HL-60/S4 treated with phorbol 12-myristate 13-acetate at 8.2 ng/mL for 4 days and 3 days (cell line): ENCODE data around the gene CLTCL1.
"Not testable (repeated sequence)": the region's sequence is repeated elsewhere in the genome, so short reads cannot be mapped to it uniquely, and the experiment has no call there.

Experiments used
- in situ Hi-C: fragments of 300-500 bp; cut with MboI; formaldehyde crosslinking; loops from 2 replicates; pipeline ENCODE4 v1.15.0; 2022; ENCODE audit warnings: low sequenced_read_pairs

CLTCL1 gene

GRCh38 chr22:19177164-19178064, 114.1 kb downstream of the CLTCL1 start:
- in situ Hi-C loops: no loop called here

GRCh38 chr22:19176732-19177131, 114.8 kb downstream of the CLTCL1 start:
- in situ Hi-C loops: no loop called here

GRCh38 chr22:19176175-19176643, 115.3 kb downstream of the CLTCL1 start:
- in situ Hi-C loops: no loop called here

DNA sequence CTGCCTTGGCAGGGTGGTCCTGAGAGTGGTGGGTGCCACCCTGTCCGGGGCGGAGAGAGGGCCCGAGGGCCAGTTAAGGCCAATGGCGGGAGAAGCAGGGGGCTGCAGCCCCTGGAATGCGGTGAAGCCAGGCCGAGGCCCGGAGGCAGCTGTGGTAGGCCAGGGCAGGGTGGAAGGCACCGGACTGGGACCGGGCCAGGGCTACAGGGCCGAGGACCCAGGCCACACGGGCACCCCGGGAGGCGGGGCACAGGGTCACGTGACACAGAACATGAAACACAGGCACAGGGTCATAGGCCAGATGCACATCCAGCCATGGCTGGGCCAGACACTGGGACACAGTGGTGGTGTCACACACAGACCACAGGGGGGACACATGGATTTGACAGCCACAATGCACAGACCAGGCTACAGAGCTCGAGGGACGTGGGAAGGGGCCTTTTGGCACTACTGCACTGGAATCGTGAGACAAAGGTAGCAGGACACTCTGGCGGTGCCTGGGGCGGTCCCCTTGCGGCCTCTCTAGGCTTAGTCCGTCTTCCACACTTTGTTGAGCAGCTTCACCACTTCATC, 115.8 kb downstream of the CLTCL1 start:
- in situ Hi-C loops: no loop called here

DNA sequence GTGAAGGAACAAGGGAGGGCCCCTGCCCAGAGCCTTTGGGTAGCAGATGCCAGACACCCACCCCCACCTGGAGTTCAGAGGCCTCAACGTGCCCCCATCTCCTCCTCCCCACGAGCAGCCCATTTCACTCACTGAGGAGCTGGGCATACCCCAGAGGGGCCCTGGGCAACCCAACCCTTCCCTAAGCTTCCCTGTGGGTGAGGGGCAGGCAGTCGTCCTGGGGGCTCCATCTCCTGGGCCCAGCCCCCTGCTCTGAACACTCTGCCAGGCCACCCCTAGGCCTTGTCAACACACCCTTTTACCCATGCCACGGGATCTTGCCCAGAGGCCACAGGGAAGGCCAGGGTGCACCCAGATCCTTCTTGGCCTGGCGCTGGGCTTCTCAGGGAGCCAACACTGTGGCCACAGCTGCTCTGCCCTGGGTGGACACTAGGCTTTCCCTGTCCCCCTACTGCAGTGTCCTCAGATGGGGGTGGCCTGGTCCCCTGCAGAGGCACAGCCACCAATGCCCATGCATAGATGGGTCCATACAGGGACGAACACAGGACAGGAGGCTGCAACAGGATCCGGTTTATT, 116.4 kb downstream of the CLTCL1 start:
- in situ Hi-C loops: no loop called here

DNA sequence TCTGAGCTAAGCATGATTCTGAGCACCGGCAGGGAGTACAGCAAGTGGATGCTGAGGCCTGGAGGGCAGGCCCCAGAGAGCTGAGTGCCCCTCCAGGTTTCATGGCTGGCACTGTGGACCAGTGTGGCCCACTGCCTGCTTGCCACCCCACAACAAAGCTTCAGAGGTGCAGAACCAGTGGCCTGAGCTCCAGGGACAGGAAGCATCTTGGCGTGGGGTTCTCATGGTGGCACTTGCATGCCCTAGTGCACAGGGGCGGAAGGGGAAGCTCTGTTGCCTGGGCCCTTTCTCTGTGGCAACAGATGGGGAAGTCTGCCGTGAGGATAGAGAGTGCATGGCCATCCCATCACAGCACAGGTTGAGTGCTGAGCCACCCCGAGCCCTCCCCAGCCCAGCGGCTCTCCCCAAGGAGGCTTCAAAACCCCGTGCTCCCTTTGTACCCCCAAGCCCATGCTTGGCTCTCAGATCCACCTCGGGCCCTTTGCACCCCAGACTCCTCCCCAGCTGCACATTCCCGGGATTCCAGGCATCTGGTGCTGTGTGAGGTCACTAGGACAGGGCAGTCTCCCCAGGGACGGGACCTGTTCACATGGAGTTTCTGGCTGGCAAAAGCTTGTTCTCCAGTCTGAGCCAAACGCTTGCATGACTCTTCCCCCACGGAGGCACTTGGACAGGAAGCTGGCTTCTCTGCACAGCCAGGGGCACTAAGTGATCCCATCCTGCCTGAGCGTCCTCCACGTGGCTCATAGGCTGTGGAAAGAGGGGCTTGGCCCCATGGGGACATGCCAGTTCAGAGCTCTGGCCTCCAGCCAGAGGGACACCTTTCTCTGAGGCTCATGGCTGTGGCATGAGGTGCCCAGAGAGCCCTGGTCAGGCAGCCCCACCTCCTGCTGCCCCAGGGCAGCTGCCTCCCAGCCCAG, 117.2 kb downstream of the CLTCL1 start:
- in situ Hi-C loops: no loop called here

DNA sequence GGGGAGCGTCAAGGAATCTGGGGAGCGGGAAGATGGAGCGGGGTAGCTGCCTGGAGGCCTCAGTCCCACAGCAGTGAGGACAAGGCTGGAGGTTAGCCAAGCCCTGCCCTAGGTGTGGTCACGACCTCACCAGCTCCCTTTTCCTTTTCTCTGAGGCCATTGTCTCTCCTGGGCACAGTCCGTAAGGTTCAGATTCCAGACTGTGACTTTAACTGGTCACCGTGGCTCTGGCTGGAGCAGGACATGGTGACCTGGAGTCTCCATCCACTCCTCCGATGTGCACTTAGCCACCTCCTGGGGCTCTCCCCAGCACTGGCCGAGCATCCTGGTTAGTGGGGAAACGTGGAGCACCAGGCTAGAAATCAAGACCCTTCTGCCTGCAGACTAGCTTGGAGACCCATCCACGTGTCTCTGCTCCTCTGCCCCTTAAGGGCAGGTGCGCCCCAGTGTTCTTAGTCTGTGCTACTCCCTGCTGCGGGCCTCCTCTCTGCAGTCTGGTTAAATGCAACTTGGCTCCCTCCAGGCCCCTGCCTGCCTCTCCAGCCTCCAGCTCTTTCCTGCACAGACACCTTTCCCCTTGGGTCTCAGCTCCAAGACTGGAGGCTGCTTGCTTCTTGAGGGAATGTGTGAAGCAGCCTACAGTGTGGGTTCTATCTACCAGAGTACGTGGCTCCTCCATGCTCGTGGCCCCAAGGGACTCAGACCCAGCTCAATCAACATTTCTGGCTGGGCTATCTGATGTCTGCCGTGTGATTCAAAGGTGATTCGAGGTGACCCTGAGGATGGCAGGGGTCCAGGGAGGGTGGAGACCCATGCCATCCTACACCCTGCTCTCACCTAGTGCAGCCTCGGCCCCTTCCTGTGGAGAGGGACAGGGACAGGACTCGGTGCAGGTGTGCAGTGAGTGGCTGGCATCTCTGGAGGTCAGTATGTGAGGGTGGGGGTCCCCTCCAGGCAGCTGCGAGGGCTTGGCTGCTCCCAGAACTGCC, 118.2 kb downstream of the CLTCL1 start:
- in situ Hi-C loops: no loop called here

DNA sequence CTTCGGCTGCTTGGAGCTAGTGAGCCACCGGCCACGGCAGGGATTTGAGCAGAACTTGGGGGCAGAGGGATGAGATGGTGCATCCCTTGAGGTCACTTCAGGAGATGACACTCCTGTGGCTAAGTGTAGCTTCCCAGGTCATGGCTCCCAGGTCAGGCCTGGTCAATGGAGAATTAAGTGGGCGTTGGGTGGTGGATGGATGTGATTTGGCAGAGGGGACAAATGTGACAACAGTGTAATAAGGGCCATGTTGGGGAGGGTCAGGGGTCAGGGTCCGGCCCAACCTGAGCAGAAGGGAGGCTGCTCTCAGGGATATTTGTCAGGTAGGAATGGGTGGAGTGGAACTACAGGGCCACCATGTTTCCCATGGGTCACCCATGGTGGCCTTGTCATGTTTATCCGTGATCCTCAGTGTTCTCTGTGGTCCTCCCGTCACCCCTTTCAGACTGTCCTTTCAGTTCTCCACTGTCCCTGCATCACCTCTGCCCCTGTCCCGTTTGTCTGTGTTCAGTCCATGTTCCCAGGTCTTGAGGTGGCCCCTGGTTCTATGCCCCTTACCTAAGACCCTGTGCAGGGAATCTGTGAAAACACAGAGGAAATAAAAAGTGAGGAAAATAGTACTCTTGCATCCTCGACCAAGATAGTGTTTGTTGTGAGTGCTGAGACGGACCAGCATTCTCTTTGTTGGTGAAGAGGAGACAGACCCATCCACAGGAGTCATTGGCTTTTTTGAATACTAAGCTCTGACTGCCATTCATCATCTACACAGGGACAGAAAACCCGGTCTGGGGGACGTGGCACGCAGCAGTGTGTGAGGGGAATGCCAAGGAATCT, 119.1 kb downstream of the CLTCL1 start:
- in situ Hi-C loops: no loop called here

- in situ Hi-C loops: no loop called here
Observed at GRCh38 chr22:19169947-19170318, 121.6 kb downstream of the CLTCL1 start.

GRCh38 chr22:19169002-19169946, 122.2 kb downstream of the CLTCL1 start:
- in situ Hi-C loops: no loop called here

DNA sequence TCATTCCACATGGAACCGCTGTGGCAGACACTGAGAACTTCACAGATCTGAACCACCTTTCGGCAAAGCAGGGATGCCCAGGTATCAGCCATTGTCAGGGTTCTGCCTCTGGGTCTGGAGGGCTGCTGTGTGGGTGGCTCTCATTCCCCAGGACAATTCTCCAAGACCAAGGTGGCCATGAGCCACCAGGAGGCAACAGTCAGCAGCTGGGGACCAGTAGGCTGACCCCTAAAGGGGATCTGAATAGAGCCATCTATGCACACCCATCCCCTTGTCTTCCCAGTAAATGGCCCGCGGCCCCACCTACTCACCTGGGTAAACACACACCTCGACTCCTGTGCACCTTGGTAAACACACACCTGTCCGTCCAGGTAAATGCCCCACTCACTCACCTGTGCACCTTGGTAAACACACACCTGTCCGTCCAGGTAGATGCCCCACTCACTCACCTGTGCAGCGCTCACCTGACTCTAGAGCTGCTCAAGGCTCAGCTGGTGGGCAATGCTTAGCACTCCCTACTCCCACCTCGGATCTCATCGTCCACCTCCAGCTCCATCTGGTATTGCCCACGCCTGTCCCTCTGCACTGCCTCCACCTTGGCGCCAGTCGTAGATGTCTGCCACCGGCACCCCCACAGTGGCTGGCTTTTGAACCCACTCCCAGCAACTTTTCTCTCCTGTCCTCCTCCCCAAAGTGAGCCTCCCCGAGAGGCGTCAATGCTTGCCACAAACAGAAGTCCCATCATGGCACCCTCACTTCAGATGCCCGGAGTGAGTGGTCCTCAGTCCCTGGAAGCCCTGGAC, 123.2 kb downstream of the CLTCL1 start:
- in situ Hi-C loops: no loop called here

DNA sequence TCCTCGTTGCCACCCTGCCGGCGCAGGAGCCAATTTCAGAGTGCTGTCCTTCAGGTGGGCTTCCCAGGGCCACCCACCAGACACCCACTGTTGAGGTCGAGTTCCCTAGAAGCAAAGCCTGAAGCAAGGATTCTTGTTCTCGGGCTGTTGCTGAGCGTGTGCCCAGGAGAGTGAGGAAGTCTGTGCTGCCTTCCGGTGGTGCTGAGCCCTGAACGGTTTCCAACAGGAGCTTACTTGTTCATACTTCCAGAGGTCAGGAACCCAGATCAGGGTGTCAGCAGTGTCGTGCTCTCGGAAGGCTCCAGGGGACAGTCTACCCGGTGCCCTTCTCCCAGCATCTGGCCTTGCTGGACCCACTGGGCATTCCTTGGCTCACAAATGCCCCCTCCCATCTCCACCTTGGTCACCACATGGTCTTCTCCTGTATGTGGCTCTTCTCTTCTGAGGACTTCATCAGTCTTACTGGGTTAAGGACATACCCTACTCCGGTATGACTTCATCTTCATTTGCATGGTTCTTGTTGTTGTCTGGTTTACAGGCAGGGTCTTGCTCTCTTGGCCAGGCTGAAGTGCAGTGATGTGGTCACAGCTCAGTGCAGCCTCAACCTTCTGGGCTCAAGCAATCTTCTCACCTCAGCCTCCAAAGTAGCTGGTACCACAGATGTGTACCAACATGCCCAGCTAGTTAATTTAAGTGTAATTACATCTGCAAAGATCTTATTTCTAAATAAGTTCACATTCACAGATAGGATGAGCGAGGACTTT, 124.2 kb downstream of the CLTCL1 start:
- in situ Hi-C loops: no loop called here

- in situ Hi-C loops: no loop called here
Observed at GRCh38 chr22:19166421-19166820, 125.1 kb downstream of the CLTCL1 start.

DNA sequence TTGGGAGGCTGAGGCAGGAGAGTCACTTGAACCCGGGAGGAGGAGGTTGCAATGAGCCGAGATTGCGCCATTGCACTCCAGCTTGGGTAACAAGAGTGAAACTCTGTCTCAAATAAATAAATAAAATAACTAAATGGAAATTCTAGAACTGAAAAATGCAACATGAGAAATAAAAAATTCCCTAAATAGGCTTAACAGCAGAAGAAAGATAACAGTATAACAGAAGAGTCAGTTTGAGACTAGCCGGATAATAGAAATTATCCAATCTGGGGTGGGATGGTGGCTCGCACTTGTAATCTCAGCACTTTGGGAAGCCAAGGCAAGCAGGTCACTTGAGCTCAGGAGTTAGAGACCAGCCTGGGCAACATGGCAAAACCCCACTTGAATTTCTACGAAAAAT, 127.1 kb downstream of the CLTCL1 start:
- in situ Hi-C loops: no loop called here

- in situ Hi-C loops: not testable (repeated sequence)
Observed at GRCh38 chr22:19158649-19159048, 132.9 kb downstream of the CLTCL1 start.

DNA sequence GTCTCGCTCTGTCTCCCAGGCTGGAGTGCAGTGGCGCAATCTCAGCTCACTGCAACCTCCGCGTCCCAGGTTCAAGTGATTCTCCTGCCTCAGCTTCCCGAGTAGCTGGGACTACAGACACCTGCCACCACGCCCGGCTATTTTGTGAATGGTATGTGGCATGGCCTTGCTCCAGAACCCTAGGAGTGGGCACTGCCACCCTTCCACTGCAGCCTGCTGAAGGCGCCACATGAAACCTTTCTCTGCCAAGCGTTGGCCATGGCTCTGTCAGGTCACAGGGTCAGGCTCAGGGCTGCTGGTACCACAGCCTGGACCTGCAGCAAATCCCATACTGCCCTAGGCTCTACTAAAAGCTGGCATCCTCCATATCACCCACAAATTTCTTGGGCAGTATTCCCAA, 135.4 kb downstream of the CLTCL1 start:
- in situ Hi-C loops: not testable (repeated sequence)
